ENCODE data around the gene COL19A1.

COL19A1 gene

DNA sequence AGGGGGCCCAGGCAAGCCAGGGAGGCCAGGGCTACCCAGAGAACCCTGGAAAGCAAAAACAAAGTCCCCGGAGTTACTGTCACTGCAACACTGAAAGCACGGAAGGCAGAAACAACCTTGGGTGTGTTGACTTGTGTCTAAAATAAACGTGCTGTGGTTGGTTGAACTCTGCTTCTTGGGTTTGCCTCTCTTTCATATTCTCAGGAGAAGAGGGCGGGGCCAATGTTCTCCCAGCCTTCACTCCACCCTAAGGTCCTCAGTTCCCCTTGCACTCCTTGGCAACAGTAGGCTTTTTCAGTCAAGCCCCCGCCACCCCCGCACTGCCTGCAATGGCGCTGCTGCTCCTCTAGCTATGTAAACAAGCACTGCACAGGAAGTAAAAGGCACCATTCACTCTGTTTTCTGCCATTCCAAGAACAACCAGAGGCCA, 375.6 kb downstream of the COL19A1 start:
- Histone ChIP-seq H3K27me3 (ENCODE audit: low read depth, low read length) (peaks cover 13% of the 10 kb centered on the region; the same call in 1 of the 2 replicates), H3K36me3 (replicated peaks; ENCODE audit: low read depth, low read length) (no peaks in the 10 kb centered on the region), H3K79me2 (ENCODE audit: low read length) (no peaks in the 10 kb centered on the region), H3K27ac (ENCODE audit: low read length) (no peak overlapping the region), H3K4me1 (ENCODE audit: low read length) (no peaks in the 10 kb centered on the region), H3K4me2 (ENCODE audit: low read length) (no peak overlapping the region), H4K20me1 (ENCODE audit: insufficient read depth, low read length) (no peaks in the 10 kb centered on the region), H2AFZ (ENCODE audit: low read depth, low read length) (no peak overlapping the region), H3K9ac (ENCODE audit: low read length) (no peak overlapping the region), H3K9me3 (ENCODE audit: insufficient read depth, low read length) (no peaks in the 10 kb centered on the region), H3K4me3 (ENCODE audit: low read length) (no peak overlapping the region)
- no peak for TF ChIP-seq EZH2phosphoT487 (IDR thresholded peaks at IDR 0.05; ENCODE audit: low read depth)
- TF ChIP-seq, protein P1, sequence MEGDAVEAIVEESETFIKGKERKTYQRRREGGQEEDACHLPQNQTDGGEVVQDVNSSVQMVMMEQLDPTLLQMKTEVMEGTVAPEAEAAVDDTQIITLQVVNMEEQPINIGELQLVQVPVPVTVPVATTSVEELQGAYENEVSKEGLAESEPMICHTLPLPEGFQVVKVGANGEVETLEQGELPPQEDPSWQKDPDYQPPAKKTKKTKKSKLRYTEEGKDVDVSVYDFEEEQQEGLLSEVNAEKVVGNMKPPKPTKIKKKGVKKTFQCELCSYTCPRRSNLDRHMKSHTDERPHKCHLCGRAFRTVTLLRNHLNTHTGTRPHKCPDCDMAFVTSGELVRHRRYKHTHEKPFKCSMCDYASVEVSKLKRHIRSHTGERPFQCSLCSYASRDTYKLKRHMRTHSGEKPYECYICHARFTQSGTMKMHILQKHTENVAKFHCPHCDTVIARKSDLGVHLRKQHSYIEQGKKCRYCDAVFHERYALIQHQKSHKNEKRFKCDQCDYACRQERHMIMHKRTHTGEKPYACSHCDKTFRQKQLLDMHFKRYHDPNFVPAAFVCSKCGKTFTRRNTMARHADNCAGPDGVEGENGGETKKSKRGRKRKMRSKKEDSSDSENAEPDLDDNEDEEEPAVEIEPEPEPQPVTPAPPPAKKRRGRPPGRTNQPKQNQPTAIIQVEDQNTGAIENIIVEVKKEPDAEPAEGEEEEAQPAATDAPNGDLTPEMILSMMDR (IDR thresholded peaks at IDR 0.05; ENCODE audit: low read depth, low read length): no peak

DNA sequence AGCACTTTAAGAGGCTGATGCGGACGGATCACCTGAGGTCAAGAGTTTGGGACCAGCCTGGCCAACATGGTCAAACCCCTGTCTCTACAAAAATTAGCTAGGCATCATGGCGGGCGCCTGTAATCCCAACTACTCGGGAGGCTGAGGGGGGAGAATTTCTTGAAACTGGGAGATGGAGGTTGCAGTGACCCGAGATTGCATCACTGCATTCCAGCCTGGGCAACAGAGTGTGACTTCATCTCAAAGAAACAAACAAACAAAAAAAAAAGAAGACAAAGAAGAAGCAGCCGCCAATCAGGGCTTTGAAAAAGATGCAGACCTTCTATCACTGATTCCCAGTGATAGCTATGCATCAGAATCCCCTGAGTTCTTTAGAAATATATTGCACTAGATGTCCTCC, 379.8 kb downstream of the COL19A1 start:
- Histone ChIP-seq H3K4me1 (ENCODE audit: low read length) (no peaks in the 10 kb centered on the region), H4K20me1 (ENCODE audit: insufficient read depth, low read length) (no peaks in the 10 kb centered on the region)

DNA sequence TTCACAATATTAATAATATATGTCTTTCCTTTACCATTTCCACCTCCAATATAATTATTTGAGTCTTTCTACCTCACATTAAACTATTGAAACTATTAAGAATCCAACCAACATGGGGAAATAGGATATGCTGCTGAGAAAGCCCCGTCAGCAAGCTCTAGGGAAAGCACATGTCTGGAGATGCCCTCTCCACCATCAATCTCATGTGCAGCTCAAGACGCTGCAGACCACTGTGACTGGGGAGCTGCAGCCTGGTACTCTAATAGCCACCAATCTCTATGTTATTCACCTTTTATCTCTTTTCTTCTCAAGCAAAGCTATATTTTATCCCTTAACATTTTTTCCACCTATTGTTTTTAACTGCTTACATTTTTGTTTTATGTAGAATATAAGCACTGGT, 386.2 kb downstream of the COL19A1 start:
- Histone ChIP-seq H3K4me1 (ENCODE audit: low read length) (no peaks in the 10 kb centered on the region), H3K9ac (ENCODE audit: low read length) (no peak overlapping the region), H3K27ac (ENCODE audit: low read length) (no peak overlapping the region), H2AFZ (ENCODE audit: low read depth, low read length) (no peak overlapping the region), H3K9me3 (ENCODE audit: insufficient read depth, low read length) (no peaks in the 10 kb centered on the region), H4K20me1 (ENCODE audit: insufficient read depth, low read length) (no peaks in the 10 kb centered on the region), H3K4me2 (ENCODE audit: low read length) (no peak overlapping the region), H3K27me3 (ENCODE audit: low read depth, low read length) (no peaks in the 10 kb centered on the region), H3K79me2 (ENCODE audit: low read length) (no peaks in the 10 kb centered on the region), H3K4me3 (ENCODE audit: low read length) (no peak overlapping the region), H3K36me3 (replicated peaks; ENCODE audit: low read depth, low read length) (no peaks in the 10 kb centered on the region)
- no peak for TF ChIP-seq EZH2phosphoT487 (IDR thresholded peaks at IDR 0.05; ENCODE audit: low read depth)
- TF ChIP-seq, protein P1 (IDR thresholded peaks at IDR 0.05; ENCODE audit: low read depth, low read length): no peak

More for the DNA sequence above, 379.8 kb downstream of the COL19A1 start:
- Histone ChIP-seq H3K4me2 (ENCODE audit: low read length) (no peak overlapping the region), H3K9me3 (ENCODE audit: insufficient read depth, low read length) (no peaks in the 10 kb centered on the region), H3K79me2 (ENCODE audit: low read length) (no peaks in the 10 kb centered on the region), H2AFZ (ENCODE audit: low read depth, low read length) (no peak overlapping the region), H3K9ac (ENCODE audit: low read length) (no peak overlapping the region), H3K4me3 (ENCODE audit: low read length) (no peak overlapping the region), H3K27me3 (ENCODE audit: low read depth, low read length) (no peaks in the 10 kb centered on the region), H3K36me3 (replicated peaks; ENCODE audit: low read depth, low read length) (no peaks in the 10 kb centered on the region), H3K27ac (ENCODE audit: low read length) (no peak overlapping the region)
- TF ChIP-seq, protein P1 (IDR thresholded peaks at IDR 0.05; ENCODE audit: low read depth, low read length): no peak
- no peak for TF ChIP-seq EZH2phosphoT487 (IDR thresholded peaks at IDR 0.05; ENCODE audit: low read depth)

DNA sequence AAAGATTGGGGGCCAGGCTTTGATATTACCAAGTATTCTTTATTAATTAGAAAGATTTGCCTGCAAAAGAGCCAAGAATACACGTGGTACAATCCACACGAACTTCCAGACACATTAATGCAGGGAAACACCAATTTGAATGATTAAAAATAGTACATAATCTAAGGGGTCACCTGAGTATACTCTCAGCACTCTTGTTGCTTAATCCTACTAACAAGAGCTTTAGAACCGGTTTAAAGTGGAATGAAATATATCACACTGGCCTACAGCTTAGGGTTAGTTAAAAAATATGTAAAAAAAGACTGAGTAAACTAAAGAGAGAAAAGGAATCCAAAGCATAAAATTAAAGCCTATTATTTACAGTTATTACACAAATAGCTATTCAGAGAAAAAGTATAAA, 387.6 kb downstream of the COL19A1 start:
- no peaks in the 10 kb centered on the region for H3K9me3 ChIP-seq (ENCODE audit: insufficient read depth, low read length)
- no peaks in the 10 kb centered on the region for H4K20me1 ChIP-seq (ENCODE audit: insufficient read depth, low read length)
- H3K4me1 ChIP-seq (ENCODE audit: low read length): no peaks in the 10 kb centered on the region
- H3K4me3 ChIP-seq (ENCODE audit: low read length): no peak overlapping the region
- no peak overlapping the region for H3K4me2 ChIP-seq (ENCODE audit: low read length)
- no peak overlapping the region for H3K9ac ChIP-seq (ENCODE audit: low read length)
- H3K36me3 ChIP-seq (replicated peaks; ENCODE audit: low read depth, low read length): no peaks in the 10 kb centered on the region
- H3K79me2 ChIP-seq (ENCODE audit: low read length): no peaks in the 10 kb centered on the region
- no peak overlapping the region for H2AFZ ChIP-seq (ENCODE audit: low read depth, low read length)
- TF ChIP-seq, protein P1 (IDR thresholded peaks at IDR 0.05; ENCODE audit: low read depth, low read length): no peak
- TF ChIP-seq EZH2phosphoT487 (IDR thresholded peaks at IDR 0.05; ENCODE audit: low read depth): no peak
- no peaks in the 10 kb centered on the region for H3K27me3 ChIP-seq (ENCODE audit: low read depth, low read length)
- H3K27ac ChIP-seq (ENCODE audit: low read length): no peak overlapping the region

Data from OCI-LY3 (cell line).